Ectodermal cell (in vitro differentiated cells): ENCODE results near the gene MAJIN.

ENCODE experiments used
- H3K27ac ChIP-seq: 2 replicates; pipeline ENCODE4 v1.7.0; 2013; ENCODE audit warnings: mild to moderate bottlenecking, low read depth, low read length; ENCODE audit not compliant: insufficient read depth, poor library complexity, severe bottlenecking
- H3K27me3 ChIP-seq: 2 replicates; pipeline ENCODE4 v1.7.0; 2013; ENCODE audit warnings: mild to moderate bottlenecking, low read length; ENCODE audit not compliant: insufficient read depth, control insufficient read depth, poor library complexity, severe bottlenecking
- H3K36me3 ChIP-seq: one replicate; pipeline ENCODE4 v1.7.0; 2013; ENCODE audit warnings: low read length; ENCODE audit not compliant: control insufficient read depth, insufficient read depth
- H3K4me1 ChIP-seq: one replicate; pipeline ENCODE4 v1.7.0; 2013; ENCODE audit warnings: low read length; ENCODE audit not compliant: control insufficient read depth, insufficient read depth
- H3K4me3 ChIP-seq: 2 replicates; pipeline ENCODE4 v1.7.0; 2013; ENCODE audit warnings: low read depth, low read length, control low read depth; ENCODE audit not compliant: insufficient read depth
- H3K9me3 ChIP-seq: 2 replicates; pipeline ENCODE4 v1.7.0; 2013; ENCODE audit warnings: mild to moderate bottlenecking, low read length, moderate library complexity; ENCODE audit not compliant: control insufficient read depth
- WGBS, 2 experiments: methylation state at CpG; one replicate each; pipeline ENCODE4 v1.1.7; 2013; ENCODE audit warnings: missing lambda C conversion rate in 2 of 2; 5-methylcytosine and 5-hydroxymethylcytosine counted together

MAJIN gene

DNA sequence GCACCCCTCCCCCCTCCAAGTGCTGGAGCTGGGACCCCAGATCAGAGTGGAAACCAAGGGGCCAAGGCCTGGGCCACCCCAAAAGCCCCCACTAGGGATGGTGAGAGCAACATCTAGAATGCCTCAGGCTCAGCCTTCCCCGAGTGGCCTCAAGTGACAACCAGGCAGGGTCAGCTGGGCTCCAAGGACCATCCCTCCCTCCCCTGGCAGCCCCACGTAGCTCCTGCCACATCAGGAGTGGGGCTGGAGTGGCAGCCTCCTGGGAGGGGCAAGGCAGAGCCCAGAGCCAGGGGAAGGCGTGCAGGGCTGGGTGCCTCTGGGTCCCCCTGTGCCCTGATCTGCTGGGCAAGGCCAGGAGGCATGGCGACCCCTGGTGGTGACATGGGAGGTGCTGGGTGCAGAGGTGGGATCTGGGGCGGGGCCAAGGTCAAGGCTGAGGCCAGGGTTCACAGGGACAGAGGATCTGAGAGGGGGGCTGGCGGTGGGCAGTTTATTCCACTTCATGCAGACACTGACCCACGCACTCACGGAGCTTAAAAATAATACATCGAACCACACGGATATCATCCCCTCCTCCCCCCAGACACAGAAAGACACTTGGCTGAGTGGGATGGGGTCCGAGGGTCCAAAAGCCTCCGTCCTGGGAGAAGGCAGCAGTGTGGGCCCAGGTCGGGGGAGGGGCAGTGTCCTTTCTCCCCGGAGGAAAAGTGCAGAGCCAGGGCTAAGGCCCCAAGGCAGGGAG lies 77.7 kb downstream of the MAJIN start:
- Histone ChIP-seq H3K36me3 (no peaks in the 10 kb centered on the region), H3K4me3 (no peak overlapping the region), H3K27me3 (no peaks in the 10 kb centered on the region), H3K4me1 (no peaks in the 10 kb centered on the region), H3K9me3 (no peaks in the 10 kb centered on the region), H3K27ac (no peak overlapping the region)
- WGBS, 2 experiments = 45 to 48% methylated on average over 14 of the region's 14 CpGs

DNA sequence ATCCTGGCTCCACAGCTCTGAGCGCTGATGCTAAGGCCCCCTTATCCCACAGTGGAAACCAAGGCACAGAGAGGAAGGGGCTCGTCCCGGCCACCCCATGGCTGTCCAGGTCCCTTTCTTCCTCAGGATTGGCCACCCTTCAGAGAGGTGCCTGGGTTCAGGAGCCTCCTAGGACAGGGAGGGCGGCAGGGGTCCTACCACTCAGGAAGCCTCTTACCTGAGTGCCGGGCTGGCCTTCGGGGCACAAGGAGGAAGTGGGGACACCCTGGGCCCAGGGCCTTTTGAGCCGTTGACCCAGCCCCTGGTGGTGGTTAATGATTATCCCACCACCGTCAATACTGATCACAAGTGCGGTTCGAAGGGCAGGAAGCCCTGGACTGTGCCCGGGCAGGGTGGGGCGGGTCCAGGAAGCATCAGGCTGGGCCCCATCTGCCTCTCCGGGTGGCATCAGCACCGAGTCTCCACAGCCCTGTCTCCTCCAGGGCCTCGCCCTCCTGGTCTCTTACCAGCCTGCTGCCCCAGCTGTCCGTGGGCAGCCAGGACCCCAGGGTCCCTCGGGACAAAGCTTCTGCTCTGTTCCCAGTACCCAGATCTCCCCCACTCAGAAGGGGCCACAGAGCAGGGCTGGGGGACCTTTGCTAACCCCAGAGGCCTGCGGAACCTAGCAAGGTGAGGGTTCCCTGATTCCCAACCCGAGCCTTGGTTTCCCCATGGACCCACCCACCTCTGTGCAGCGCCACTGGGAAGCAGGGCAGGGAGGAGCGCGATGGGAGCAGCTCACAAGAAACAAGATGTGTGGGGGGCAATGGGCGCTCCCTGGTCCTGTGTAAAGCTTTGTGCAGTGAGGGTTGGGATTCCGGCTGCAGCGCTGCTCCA lies 78.5 kb downstream of the MAJIN start:
- 90 to 91% methylated on average over 25 of the region's 25 CpGs for WGBS, 2 experiments
- Histone ChIP-seq H3K27me3 (no peaks in the 10 kb centered on the region), H3K36me3 (no peaks in the 10 kb centered on the region), H3K9me3 (no peaks in the 10 kb centered on the region), H3K4me3 (no peak overlapping the region), H3K4me1 (peaks cover 8% of the 10 kb centered on the region), H3K27ac (no peak overlapping the region)

DNA sequence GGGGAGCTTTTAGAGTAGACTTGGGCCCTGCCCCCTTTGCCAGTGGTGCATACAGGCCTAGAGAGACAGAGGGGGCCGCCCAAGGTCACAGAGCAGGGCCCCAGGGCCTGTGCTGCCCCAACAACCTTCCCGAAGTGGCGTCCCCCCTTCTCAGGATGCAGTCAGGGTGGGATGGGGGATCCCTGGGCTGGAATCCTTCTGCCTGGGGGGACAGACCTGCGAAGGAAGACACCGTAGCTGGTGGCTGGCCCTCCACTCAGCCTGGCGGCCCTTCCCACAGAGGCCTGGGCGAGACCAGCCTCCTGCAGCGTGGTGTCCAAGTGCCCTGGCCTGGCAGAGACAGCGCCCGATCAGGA lies 79.1 kb downstream of the MAJIN start:
- no peak overlapping the region for H3K4me3 ChIP-seq
- 94% methylated on average over 10 of the region's 10 CpGs for WGBS, 2 experiments
- no peaks in the 10 kb centered on the region for H3K9me3 ChIP-seq
- peaks cover 13% of the 10 kb centered on the region for H3K4me1 ChIP-seq
- H3K27ac ChIP-seq = no peak overlapping the region
- H3K27me3 ChIP-seq = no peaks in the 10 kb centered on the region
- no peaks in the 10 kb centered on the region for H3K36me3 ChIP-seq

GRCh38 chr11:64892411-64892831 lies 79.5 kb downstream of the MAJIN start:
- H3K4me1 ChIP-seq = peaks cover 13% of the 10 kb centered on the region
- no peaks in the 10 kb centered on the region for H3K9me3 ChIP-seq

GRCh38 chr11:64891880-64892279 lies 80.0 kb downstream of the MAJIN start:
- no peaks in the 10 kb centered on the region for H3K9me3 ChIP-seq
- no peaks in the 10 kb centered on the region for H3K36me3 ChIP-seq
- peaks cover 13% of the 10 kb centered on the region for H3K4me1 ChIP-seq
- no peak overlapping the region for H3K4me3 ChIP-seq
- 87 to 92% methylated on average over 5 of the region's 5 CpGs for WGBS, 2 experiments
- no peak overlapping the region for H3K27ac ChIP-seq
- no peaks in the 10 kb centered on the region for H3K27me3 ChIP-seq

More at GRCh38 chr11:64892411-64892831, 79.5 kb downstream of the MAJIN start:
- Histone ChIP-seq H3K27me3 (no peaks in the 10 kb centered on the region), H3K4me3 (no peak overlapping the region), H3K27ac (no peak overlapping the region), H3K36me3 (no peaks in the 10 kb centered on the region)
- WGBS, 2 experiments = 94% methylated on average over 11 of the region's 11 CpGs

DNA sequence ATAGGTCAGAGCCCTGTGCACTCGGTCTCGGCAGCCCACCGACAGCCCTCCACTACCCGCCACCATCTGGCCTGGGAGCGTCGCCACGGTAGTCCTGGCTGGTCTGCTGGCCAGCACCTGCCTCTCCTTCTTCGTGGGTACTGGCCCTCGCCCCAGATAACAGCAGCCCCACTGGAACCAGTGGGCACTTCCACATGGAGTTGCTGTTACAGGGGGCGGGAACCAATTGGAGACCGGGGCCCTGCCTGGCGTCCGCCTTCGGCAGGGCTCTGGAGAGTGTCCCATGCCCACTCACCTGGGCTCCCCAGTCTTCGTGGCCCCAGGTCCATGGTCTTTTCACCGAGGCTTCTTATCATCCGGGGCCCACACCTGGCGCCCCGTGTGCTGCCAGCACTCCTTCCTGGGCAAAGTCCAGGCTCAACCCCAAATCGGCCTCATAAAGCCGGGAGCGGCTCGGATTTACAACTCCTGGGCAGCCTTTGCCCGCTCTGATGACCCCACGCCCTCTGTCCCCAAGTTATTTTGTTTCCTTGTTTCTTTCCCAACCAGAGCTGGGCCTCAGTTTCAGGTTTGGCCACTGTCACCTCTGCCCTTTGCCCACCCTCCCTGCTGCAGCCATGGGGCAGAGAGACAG lies 80.6 kb downstream of the MAJIN start:
- Histone ChIP-seq H3K36me3 (no peaks in the 10 kb centered on the region), H3K4me1 (peaks cover 13% of the 10 kb centered on the region), H3K27ac (no peak overlapping the region), H3K27me3 (no peaks in the 10 kb centered on the region), H3K9me3 (no peaks in the 10 kb centered on the region), H3K4me3 (no peak overlapping the region)
- WGBS, 2 experiments = 93% methylated on average over 25 of the region's 25 CpGs

- Histone ChIP-seq H3K9me3 (no peaks in the 10 kb centered on the region), H3K27ac (no peak overlapping the region), H3K27me3 (no peaks in the 10 kb centered on the region), H3K4me1 (peaks cover 13% of the 10 kb centered on the region), H3K36me3 (no peaks in the 10 kb centered on the region), H3K4me3 (no peak overlapping the region)
- 93 to 95% methylated on average over 7 of the region's 7 CpGs for WGBS, 2 experiments
These were observed 81.4 kb downstream of the MAJIN start for GRCh38 chr11:64890522-64890939.

DNA sequence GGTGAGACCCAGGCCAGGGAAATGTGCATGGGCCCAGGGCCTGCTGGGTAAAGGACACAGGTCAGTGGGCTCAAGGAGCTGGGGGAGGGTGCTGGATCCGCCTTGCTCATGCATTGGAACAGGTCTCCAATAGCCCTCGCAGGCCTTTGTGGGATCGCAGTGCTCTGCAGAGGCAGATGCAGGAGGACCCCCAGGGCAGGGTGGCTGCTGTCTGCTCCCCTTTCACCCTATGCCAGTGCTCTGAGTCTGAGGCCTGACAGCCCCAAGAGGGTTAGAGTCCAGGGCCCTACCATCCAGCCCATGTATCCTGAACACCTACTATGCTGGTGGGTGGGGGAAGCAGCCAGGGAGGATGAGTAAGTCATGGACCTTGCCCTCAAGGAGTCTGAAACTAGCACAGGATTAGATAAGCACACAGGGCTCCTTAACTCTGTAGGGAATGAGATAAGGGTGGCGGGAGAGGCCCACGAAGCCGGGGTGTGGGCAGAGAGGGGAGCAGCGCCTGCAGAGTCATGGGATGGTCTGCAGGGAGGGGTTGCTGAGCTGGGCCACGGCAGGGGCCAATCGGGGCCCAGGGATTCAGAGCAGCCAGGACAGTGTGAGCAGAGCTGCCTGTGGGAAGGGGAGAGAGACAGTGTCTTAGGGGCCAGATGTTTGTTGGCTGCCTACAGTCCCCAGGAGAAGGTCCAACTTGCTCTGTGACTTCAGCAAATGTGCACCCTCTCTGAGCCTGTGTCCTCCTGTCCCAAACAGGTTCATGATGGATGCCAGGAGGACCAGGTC lies 83.0 kb downstream of the MAJIN start:
- Histone ChIP-seq H3K36me3 (no peaks in the 10 kb centered on the region), H3K4me3 (no peak overlapping the region), H3K4me1 (peaks cover 13% of the 10 kb centered on the region), H3K27me3 (no peaks in the 10 kb centered on the region), H3K27ac (no peak overlapping the region), H3K9me3 (no peaks in the 10 kb centered on the region)
- WGBS, 2 experiments = 76 to 80% methylated on average over 9 of the region's 9 CpGs

DNA sequence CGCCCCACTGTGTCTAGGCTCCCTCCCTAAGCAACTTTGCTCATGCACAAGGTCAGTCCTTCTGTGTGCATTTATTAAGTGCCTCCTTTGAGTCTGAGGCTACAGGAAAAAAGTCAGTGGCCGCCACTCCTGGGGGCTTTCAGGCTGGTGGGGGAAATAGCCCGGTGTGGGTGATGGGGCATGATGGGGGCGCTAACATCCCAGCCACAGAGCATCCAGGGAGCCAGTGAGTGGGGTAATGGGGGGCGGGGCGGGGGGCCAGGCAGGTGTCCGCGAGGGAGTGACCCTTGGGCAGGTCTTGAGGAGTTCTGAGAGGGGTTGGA lies 83.5 kb downstream of the MAJIN start:
- H3K27ac ChIP-seq = no peak overlapping the region
- peaks cover 13% of the 10 kb centered on the region for H3K4me1 ChIP-seq
- no peaks in the 10 kb centered on the region for H3K36me3 ChIP-seq
- H3K4me3 ChIP-seq = no peak overlapping the region
- no peaks in the 10 kb centered on the region for H3K27me3 ChIP-seq
- no peaks in the 10 kb centered on the region for H3K9me3 ChIP-seq
- WGBS, 2 experiments = 76 to 78% methylated on average over 8 of the region's 8 CpGs
